OCI-LY1 (cell line): Measurements from ENCODE around the gene BAX.

Experiments
- CTCF ChIP-seq: fragments of 200-600 bp; sonication (generic), shearing (Covaris generic); IDR thresholded peaks from 2 replicates; pipeline ENCODE4 v1.5.1; 2017; ENCODE audit warnings: mild to moderate bottlenecking, antibody characterized with exemption, low read length, moderate library complexity, mixed read lengths
- EZH2 ChIP-seq: fragments of 200-600 bp; sonication (generic), shearing (Covaris generic); IDR thresholded peaks from 2 replicates; pipeline ENCODE4 v1.8.0; 2017; ENCODE audit warnings: borderline replicate concordance, mixed run types, mild to moderate bottlenecking, antibody characterized with exemption, low read length, moderate library complexity, mixed read lengths

DNA sequence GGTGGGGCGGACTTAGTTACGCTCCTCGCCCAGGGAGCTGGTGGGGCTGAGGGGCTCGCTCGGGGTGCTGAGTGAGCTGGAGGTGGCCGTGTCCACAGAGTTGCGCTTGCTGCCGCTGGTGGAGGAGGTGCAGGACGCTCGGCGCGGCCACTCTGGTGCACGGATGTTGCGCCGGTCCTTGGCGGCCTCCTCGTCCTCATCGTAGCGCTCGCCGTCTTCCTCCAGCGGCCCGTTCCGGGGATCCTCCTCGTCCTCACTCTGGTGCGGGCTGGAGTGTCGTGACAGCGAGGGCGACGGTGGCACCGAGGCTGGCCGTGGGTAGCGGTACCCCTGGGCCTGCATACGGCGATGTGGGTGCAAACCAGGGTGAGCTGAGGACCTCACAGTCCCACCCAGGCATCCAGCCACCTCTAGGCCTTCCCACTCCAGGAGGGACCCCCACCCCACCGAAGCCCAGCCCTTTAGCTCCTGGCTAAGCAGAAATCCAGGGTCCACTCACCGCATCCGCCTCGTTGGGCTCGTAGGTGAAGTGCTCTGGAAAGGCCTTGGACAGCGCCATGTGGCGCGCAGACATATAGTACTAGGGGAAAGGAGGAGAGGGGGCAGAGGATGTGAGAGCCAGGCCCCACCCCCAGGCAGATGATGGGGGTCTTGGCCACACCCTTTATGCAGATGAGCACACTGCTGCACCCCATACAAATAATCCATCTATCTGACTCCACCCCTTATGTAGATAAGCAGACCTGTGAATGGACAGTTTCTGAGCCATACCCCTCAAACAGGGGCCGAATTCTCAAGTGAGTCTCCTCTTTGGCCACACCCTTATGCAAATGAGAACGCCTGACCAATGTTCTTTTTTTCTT is 14.8 kb downstream of the BAX start:
- TF ChIP-seq CTCF (no peak), EZH2 (no peak)
